ENCODE data around the gene KLLN. TPM values are rescaled to one million over a fixed set of nuclear protein-coding genes. Genes with fewer than 3 reads are reported as not detected.

KLLN gene
- total and polyA plus RNA-seq, 9 of the 15 experiments (the other 6 are each of a cell fraction or from before 2014, with no cell fraction given), result 0.07 to 0.40 (median 0.25) TPM

DNA sequence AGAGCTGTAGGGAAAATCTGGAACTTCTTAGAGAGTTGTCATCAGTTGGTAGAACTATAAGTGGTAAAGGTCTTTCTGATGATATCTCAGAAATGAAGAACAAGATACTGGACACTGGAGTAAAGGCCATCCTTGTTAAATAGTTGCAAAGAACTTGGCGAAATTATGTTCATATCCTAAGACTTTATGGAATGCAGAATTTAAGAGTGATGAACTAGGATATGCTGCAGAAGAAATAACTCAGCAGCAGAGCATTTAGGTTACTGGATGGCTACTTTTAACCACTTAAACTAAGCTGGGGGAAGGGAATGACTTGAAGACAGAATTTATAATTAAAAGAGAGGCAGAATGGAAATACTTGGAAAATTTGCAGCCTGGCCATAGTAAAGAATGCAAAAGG is 23.8 kb upstream of the KLLN start (continued):
- TF ChIP-seq, protein P1, sequence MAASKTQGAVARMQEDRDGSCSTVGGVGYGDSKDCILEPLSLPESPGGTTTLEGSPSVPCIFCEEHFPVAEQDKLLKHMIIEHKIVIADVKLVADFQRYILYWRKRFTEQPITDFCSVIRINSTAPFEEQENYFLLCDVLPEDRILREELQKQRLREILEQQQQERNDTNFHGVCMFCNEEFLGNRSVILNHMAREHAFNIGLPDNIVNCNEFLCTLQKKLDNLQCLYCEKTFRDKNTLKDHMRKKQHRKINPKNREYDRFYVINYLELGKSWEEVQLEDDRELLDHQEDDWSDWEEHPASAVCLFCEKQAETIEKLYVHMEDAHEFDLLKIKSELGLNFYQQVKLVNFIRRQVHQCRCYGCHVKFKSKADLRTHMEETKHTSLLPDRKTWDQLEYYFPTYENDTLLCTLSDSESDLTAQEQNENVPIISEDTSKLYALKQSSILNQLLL (CRISPR knock-in tag; IDR thresholded peaks at IDR 0.05; ENCODE audit: borderline replicate concordance), result no peak
- TF ChIP-seq HNRNPK (IDR thresholded peaks at IDR 0.05; ENCODE audit: low read depth, low read length, poor library complexity, severe bottlenecking) (no peak), SRSF1 (IDR thresholded peaks at IDR 0.05; ENCODE audit: low read depth, low read length) (no peak), TEAD2 (tag; IDR thresholded peaks at IDR 0.05) (no peak), ARNT (IDR thresholded peaks at IDR 0.05) (no peak)
- TF ChIP-seq, protein P2, sequence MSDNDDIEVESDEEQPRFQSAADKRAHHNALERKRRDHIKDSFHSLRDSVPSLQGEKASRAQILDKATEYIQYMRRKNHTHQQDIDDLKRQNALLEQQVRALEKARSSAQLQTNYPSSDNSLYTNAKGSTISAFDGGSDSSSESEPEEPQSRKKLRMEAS (CRISPR knock-in tag; IDR thresholded peaks at IDR 0.05), result no peak

DNA sequence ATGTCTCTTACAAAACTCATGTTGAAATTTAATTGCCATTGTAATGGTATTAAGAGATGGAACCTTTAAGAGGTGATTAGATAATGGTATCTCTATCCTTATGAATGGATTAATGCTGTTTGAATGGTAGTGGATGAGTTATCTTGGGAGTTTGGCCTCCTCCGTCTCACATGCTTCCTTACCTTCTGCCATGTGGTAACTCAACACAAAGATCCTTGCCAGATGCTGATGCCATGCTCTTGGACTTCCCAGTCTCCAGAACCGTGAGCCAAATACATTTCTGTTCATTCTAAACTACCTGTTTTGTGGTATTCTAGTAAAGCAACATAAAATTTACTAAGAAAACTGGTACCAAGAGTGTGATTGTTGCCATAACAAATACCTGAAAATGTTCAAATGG is 23.3 kb upstream of the KLLN start:
- in situ Hi-C loops (cut with MboI) (no loop called here), intact Hi-C loops (cut with micrococcal nuclease) (no loop called here)
- peaks cover 24% of the 10 kb centered on the region for H3K79me2 ChIP-seq (ENCODE audit: control insufficient read depth, insufficient read depth, low read length)
- POLR2A ChIA-PET, result interaction anchor here (0.6 kb wide), 1 partner anchor 157 kb away, joined by 3 read pairs; no protein-coding TSS in a partner anchor
- ATAC-seq (no peak), FAIRE-seq (no peak), DNase-seq (ENCODE audit: extremely low read depth in 1 of 4, low spot score in 3 of 4) (no peak)
- no peak overlapping the region for H3K9ac ChIP-seq (ENCODE audit: insufficient read depth in 1 of 2, low read depth in 2 of 2, low read length in 2 of 2)
- H3K9me1 ChIP-seq (ENCODE audit: control insufficient read depth, insufficient read depth, low read length), result no peaks in the 10 kb centered on the region
- H3K4me3 ChIP-seq, result no peak overlapping the region
- CTCF ChIA-PET (ENCODE audit: low intra/inter-chr PET ratio), result no interaction called here
- H3K36me3 ChIP-seq (ENCODE audit: control insufficient read depth, insufficient read depth, low read length), result peaks cover 19% of the 10 kb centered on the region; the same call in 2 of the 3 replicates
- H3K27ac ChIP-seq (ENCODE audit: extremely low read depth, low read depth, low read length), result no peak overlapping the region
- no peak overlapping the region for H2AFZ ChIP-seq (ENCODE audit: low read depth, low read length)
- no TSS peak for BruUV-seq (replicated peaks)
- H3K27me3 ChIP-seq (ENCODE audit: control insufficient read depth in 2 of 2, insufficient read depth in 2 of 2, low read length in 2 of 2), result no peaks in the 10 kb centered on the region
- 100% methylated on average over 2 of the region's 2 CpGs for WGBS (ENCODE audit: insufficient coverage, low coverage, missing lambda C conversion rate)
- H3K4me2 ChIP-seq (ENCODE audit: insufficient read depth, low read length), result no peak overlapping the region
- H4K20me1 ChIP-seq (replicated peaks; ENCODE audit: control insufficient read depth, insufficient read depth, low read length), result no peaks in the 10 kb centered on the region
- H3K4me1 ChIP-seq (replicated peaks in 1 of 2; ENCODE audit: control insufficient read depth in 2 of 2, insufficient read depth in 2 of 2, low read length in 2 of 2), result no peaks in the 10 kb centered on the region
- no peaks in the 10 kb centered on the region for H3K9me3 ChIP-seq (replicated peaks; ENCODE audit: control insufficient read depth, insufficient read depth, low read depth, low read length)
- TF ChIP-seq PHF20 (IDR thresholded peaks at IDR 0.05; ENCODE audit: partially characterized antibody) (no peak), NR2F6 (CRISPR knock-in tag; IDR thresholded peaks at IDR 0.05) (no peak), PHTF2 (CRISPR knock-in tag; IDR thresholded peaks at IDR 0.05) (no peak), RBM15 (IDR thresholded peaks at IDR 0.05; ENCODE audit: insufficient read depth, low read length) (no peak), ZNF695 (CRISPR knock-in tag; IDR thresholded peaks at IDR 0.05) (no peak), HDGF (IDR thresholded peaks at IDR 0.05) (no peak), SMAD3 (CRISPR knock-in tag; conservative IDR thresholded peaks at IDR 0.05) (no peak), SP1 (CRISPR knock-in tag; IDR thresholded peaks at IDR 0.05) (no peak), LARP7 (IDR thresholded peaks at IDR 0.05) (no peak), RFX5 (IDR thresholded peaks at IDR 0.05; ENCODE audit: low read depth, low read length) (no peak)
- TF ChIP-seq, protein P3, sequence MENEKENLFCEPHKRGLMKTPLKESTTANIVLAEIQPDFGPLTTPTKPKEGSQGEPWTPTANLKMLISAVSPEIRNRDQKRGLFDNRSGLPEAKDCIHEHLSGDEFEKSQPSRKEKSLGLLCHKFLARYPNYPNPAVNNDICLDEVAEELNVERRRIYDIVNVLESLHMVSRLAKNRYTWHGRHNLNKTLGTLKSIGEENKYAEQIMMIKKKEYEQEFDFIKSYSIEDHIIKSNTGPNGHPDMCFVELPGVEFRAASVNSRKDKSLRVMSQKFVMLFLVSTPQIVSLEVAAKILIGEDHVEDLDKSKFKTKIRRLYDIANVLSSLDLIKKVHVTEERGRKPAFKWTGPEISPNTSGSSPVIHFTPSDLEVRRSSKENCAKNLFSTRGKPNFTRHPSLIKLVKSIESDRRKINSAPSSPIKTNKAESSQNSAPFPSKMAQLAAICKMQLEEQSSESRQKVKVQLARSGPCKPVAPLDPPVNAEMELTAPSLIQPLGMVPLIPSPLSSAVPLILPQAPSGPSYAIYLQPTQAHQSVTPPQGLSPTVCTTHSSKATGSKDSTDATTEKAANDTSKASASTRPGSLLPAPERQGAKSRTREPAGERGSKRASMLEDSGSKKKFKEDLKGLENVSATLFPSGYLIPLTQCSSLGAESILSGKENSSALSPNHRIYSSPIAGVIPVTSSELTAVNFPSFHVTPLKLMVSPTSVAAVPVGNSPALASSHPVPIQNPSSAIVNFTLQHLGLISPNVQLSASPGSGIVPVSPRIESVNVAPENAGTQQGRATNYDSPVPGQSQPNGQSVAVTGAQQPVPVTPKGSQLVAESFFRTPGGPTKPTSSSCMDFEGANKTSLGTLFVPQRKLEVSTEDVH (IDR thresholded peaks at IDR 0.05; ENCODE audit: low read depth, partially characterized antibody), result no peak
- TF ChIP-seq, protein P4, sequence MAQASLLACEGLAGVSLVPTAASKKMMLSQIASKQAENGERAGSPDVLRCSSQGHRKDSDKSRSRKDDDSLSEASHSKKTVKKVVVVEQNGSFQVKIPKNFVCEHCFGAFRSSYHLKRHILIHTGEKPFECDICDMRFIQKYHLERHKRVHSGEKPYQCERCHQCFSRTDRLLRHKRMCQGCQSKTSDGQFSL (CRISPR knock-in tag; IDR thresholded peaks at IDR 0.05), result no peak
- TF ChIP-seq, protein P4 (tag; IDR thresholded peaks at IDR 0.05), result no peak
